GM18502 (cell line): ENCODE measurements around the gene PPP2R5E.

Source experiments
- ATAC-seq: cut with Tn5 transposase; IDR thresholded peaks from one replicate; pipeline ENCODE4 v1.9.1; 2021; ENCODE audit warnings: mild to moderate bottlenecking; ENCODE audit not compliant: unreplicated experiment, poor library complexity

The PPP2R5E gene

DNA sequence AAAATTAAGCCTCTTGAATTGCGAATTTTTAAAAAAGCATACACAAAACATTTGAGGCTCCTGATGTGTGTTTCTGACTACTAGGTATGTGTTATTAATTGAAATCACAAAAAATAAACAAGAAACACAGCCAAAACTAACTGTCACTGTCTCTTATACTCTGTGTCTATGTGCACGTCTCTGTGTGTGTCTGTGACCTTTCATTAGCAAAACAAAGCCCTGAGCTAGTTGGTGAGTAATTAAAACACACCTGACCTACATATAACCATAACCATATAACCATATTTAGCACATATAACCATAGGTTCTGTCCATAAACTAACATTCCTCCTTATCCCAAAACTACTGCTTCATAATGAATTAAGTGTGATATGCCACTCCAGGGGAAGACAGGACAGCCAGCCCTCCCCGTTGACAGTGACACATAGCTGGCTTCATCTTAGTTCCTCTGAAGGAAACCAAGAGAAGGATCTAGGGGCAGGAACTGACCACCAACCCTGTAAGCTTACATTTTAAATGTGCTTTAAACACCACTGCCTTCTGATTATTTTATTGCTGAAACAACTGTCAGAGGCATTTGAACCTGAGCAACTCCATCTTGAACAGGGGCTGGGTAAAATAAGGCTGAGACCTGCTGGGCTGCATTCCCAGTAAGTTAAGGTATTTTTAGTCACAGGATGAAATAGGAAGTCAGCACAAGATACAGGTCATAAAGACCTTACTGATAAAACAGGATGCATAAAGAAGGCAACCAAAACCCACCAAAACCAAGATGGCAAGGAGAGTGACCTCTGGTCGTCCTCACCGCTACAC is 106.7 kb downstream of the PPP2R5E start:
- ATAC-seq: no peak

DNA sequence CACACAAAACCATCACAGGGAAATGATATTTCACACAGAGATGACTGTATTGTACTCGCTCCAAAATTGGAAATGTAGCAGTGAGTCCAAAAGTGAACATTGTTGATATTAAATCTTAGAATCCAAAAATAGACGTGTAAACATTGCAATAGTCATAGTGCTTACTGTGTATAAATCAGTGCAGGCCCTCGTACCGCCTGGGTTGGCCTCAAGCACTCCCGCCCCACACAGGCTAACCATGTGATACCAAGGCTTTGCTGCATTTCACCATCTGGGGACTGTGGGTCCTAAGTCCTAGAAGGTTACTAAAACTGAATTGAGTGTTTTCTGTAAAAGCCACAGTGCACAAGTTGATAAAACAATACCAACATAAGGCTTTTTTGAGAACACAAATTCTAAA is 107.3 kb downstream of the PPP2R5E start:
- no peak for ATAC-seq

DNA sequence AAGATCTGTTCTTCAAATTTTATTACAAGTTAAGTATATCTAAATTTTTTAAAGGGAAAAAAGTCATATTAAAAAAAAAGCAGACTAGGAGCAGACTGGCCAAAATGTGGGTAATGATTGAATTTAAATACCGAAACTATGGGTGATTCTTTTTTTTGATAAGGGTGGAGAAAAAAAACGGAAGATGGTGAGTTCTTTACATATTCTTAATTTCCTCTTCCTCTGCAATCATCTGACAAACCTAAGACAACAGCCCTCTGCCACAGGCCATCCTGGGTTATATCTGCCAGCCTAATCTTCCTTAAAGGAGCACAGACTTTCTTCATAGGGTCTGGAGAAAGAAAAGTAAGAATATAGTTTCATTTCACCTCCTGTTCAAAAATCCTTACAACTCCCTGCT is 108.0 kb downstream of the PPP2R5E start:
- no peak for ATAC-seq

DNA sequence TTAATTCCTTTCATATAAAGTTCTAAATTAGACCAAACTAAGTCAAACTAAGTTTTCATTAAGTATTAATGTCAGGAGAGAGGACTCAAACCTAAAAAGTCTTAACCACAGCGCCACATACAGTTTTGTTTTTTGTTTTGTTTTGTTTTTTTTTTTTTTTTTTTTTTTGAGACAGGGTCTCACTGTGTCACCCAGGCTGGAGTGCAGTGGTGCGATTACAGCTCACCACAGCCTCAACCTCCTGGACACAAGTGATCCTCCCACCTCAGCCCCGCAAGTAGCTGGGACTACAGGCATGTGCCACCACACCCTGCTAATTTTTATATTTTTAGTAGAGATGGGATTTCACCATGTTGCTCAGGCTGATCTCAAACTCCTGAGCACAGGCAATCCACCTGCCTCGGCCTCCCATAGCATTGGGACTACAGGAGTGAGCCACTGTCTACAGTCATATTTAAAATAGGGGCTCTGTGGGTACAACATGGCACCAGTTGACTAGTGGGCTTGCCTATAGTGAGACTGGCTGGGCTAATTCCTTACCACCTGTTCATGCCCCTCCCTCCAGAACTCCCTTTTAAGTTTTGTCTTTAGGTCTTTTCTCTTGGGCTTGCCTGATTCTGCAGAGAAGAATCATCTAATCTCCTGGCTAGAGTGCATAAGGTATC is 110.2 kb downstream of the PPP2R5E start:
- ATAC-seq: no peak

DNA sequence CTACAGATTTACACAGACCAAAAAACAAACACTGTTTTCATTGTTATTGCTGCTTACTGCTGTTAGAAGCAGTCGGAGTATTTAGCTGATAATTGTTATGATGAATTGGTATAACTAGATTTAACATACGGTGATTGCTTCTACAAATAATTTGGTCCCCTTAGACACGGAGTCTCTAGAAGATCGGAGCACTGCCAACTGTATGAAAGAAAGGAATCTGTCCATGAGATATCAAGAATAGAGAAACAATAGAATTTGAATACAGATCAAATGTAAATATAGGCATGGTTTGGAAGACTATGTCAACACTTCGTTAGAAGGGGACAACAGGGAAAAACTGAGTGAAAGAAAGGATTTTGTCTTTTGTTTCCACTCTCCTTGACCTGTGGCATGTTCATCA is 110.9 kb downstream of the PPP2R5E start:
- ATAC-seq: no peak

DNA sequence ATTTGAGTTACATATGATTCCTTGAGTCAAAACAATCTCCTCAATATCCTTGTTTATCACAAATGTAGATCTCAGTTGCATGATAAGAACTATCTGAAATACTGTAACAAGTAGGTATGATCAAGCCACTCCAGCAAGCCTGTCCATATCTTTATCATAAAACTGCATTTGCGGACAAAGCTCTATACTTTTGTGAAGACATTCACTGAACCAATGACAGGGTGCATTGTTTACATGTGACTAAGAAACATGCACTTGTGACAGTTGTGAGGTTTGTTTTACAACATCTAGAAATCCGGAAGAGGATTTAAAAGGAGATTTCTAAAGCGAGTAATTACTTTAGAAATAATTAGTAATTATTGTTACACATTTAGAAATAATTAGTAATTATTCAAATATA is 111.7 kb downstream of the PPP2R5E start:
- no peak for ATAC-seq

DNA sequence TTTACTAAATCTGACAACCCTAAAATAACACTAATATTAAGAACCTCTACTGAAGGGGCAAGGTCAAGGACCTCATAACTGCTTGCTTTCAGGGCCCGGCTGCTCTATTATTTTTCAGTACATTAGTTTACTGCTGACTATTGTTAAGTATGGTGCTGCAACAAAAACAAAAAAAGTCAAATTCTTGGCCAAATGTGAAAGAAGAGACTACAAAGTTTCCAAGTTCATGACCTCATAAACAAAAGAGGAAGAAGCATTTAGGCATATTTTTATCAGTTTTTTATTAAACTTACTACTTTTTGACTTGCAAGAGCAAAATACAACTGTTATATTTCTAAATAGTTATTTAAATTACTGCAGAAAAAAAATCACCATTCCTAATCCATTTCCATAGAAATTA is 114.7 kb downstream of the PPP2R5E start:
- ATAC-seq: no peak

DNA sequence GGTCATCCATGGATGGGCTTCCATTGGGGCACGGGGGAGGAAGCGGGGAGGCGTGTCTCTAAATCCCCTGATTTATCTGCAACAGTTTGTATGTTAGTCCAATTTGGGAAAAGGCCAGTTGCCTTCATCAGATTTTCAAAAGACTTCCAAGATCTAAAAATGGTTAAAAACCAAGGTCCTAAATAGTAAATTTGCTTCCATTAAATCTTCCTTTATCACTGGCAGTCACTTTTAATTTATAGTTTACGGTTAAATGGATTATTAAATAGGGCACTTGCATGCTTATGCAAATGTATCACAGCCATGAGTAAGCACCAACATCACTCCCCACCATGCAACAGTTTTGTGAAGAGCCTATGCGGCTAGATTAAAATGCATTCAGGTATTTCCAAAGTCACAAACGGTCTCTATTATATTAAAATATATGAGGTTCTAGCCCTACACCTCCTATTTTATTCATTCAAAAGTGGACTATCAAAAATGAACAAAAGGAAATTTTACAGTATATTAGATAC is 116.3 kb downstream of the PPP2R5E start:
- ATAC-seq: no peak

DNA sequence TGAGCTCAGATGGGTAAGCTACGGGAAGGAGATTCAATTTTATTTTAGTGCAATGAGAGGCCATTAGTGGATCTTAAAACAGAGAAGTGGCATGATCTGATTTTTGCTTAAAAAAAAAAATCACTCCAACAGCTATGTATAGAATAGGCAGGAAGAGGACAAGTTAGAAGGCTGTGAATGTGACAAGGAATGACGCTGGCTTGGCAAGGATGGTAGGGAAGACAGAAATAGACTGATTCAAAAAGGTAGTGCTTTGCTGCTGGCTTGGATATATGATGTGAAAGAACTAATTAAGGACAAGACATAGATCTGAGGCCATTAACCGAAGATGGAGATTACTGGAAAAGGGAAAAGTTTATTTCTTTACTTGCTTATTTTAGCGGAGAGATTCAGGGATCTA is 119.3 kb downstream of the PPP2R5E start:
- ATAC-seq: no peak

DNA sequence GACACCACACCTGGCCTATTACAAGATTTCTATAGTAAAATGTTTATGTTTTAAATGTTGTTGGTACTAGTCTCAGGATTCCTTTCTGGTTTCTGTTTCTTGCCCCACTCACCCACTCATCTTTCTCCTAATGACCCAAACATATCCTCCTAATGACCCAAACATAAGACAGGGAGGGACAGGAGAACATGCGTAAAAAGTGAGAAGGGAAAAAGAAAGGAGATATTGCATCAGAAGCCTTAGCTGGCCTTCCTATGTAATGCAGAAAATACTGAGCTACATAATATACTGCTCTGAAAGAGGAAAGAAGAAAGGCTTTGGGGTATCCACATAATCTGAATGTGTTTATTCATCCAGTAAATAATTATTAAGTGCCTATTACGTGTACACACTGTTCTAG is 119.8 kb downstream of the PPP2R5E start:
- ATAC-seq: no peak

DNA sequence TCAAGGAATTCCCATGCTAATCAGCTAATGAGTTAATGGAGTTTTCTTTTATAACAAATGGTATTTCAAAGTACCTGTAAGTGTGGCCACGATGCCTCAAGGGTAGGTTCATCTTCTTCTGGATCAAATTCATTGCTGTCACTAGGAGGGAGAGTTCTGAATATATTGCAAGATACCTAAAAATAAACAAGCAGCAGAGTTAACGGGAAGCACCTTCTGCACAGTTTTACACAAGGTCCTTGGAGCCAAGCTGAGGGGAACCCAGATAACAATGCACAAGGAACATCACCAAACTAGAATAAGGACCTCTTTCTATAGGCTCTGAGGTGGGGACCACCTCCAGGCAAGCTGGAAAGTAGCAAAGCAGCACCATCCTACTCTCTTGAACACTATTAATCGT is 121.3 kb downstream of the PPP2R5E start:
- ATAC-seq: no peak

DNA sequence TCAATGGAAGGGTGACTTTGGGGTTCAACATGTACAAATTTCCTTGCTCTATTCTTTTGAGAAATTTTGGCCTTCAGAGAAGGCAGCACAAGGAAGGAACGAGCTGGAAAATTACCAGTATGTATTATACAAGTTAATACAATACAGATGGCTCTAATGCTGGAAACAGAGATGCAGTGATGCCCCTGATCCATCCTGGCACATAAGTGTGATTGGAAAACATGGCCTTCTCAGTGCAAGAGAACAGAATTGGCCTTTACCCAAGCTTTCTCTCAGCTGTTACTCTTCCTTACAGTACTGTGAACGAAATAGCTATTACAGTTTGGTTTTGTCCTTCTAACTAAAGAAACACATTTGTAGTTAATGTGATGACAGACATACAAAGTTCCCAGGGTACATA is 122.0 kb downstream of the PPP2R5E start:
- no peak for ATAC-seq

DNA sequence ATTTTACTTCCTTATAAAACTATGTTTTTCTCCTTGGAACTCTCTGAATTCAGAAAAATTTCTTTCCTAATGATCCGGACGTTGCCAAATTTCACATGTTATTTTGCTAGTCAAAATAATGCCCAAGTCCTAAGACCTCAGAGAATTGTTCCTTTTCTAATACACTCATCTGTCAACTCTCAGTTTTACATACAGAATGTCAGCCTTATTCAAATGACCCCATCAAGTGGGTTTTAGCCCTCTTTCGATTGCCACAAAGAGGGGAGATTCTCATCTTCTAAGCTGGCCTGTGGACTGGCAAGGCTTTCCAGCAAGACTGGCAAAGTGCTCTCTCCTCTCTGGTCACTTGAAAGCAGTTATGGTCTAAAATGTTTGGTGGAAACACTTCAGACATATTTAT is 125.2 kb downstream of the PPP2R5E start:
- no peak for ATAC-seq

DNA sequence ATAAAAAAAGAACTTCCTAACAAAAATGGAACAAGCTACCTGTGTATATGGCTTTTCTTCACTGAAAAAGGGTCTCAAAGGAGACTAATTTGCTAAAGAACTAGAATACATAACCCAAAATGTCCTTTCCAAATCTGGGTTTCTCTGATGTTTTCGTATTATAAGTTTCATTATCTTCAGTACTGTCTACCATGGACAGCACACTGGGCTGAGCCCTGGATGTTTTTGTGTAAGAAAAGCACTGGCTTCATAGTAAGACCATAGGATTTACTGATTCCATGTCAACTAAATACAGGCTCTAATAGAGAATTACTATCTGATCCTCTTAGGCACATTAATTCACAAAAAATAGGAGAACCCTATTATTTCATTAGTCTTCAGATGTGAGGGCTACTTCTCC is 130.2 kb downstream of the PPP2R5E start:
- no peak for ATAC-seq

DNA sequence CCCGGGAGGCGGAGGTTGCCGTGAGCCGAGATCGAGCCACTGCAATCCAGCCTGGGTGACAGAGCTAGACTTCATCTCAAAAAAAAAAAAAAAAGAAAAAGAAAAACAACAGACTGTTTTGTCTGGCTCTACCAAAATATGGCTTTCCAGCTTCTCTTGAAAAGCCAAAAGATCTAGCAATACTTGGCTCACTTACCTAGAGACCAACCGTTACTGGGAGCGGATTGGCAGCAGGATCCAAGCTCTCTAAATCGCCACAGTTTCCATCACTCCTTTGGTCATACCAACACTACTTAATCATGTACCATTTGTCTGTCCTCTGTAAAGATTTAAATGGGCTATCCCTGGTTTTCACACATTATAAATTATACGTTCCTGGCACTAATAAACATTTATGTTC is 136.8 kb downstream of the PPP2R5E start:
- no peak for ATAC-seq

DNA sequence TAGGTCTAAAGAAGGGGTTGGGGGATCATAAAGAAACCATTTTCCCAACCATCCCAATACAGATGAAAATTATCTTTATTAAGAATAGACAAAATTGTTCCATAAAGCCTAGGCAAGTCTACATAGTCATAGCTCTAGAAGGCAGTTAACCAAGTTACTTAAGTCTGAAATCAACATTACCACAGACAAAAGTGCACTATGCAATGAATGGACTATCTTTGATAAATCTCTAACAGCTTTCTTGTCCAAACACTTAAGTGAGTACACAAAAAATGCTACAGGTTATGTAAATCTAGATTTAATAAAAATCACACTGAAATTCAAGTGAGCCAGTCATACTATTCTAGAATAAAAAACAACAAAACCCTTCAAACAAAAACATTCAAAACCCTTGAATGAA is 137.5 kb downstream of the PPP2R5E start:
- no peak for ATAC-seq

DNA sequence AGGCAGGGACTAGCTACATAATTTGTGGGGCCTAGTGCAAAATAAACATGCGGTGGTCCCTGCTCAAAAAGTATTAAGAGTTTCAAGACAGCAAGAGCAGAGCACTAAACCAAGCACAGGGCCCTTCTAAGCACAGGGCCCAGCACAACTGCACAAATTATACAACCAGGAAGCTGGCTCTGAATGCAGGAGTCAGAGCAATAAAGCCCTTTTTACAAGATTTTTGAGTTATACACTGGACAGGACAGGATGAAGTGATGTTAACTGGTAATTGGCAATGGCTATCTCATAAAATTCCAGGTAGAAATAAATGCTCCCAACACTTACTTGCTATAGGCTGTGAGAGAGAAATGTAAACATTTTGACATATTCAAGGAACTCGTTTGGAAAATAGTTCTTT is 138.3 kb downstream of the PPP2R5E start:
- no peak for ATAC-seq

DNA sequence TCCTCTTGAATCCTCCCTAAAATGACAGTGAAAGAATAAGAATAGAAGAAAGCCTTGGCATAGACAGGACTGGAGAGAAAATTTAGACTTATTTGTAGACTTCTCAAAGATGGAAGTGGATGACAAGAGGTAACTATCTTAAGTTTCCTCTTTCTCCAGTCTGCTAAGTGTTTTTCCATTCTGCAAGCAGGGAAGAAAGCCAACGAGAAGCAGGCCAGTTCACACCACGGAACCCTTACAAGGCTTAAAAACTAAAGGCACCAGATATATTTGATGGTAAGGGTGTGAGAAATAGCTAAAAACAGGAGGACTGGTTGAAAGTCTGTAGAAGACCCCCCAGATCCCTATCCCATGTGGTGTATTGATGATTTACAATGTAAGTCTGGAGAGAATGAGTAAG is 141.5 kb downstream of the PPP2R5E start:
- no peak for ATAC-seq

DNA sequence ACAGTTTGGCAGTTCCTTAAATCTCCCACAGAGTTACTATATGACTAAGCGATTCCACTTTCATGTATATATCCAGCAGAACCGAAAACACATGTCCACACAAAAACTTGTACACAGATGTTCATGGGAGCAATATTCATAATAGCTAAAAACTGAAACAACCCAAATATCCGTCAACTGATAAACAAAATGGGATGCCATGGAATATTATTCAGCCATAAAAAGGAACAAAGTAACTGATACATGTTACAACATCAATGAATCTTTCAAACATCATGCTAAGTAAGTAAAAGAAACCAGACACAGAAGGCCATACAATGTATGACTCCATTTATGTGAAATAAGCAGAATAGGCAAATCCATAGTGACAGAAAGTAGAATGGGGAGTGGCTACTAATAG is 144.2 kb downstream of the PPP2R5E start:
- no peak for ATAC-seq

DNA sequence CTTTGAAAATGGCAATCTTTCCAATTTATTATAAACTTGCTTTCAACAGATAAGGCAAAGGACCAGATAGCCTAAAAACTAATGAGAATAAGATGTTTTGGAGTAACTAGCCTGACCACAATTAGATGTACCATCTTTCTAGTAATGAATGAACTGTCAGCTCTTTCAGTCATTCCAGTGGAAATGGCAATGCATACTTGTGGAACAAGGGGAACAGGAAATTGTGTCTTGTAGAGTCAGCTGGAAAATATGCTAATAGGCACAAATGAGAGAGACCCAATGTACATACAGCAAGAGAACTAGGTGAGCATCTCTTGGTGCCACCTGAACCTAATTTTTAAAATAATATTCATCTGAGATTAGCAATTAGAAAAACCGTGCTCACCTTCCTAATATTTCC is 148.3 kb downstream of the PPP2R5E start:
- ATAC-seq: no peak

DNA sequence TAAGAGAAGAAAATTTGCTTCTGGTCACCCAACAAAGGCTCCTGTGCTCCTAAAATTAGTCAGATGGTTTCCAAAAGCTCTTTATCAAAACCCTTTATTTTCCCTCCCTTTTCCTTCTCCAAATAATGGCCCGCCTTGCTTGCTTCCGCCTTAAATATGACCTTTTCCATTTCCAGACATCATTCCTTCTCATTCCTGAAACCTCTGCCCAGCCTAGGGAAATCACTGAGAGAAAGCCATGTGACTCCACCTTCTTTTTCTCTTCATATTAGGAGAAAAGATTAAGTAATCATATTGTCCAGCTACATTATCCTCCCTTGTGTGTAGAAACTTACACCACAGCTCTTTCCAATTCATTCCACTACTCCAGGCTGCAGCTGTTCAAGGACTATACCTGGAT is 148.7 kb downstream of the PPP2R5E start:
- ATAC-seq: no peak

DNA sequence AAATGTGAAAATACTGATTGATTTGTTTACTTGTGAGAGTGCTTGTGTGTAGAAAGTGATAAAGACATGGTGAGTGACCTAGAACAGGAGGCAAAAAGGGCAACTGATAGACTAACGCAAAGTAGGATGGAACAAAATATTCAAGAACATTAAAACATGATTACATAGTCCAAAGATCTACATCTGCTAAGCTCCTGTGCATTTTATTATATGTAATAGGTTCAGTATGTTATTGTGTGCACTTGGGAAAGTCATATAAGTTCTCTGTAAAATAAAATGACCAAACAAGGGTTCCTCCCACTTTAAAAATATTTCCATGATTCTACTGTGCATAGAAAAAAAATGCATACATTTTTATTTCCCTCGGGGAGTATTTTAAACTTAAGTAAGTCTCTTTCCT is 150.2 kb downstream of the PPP2R5E start:
- ATAC-seq: no peak
